GM19438 (cell line): ENCODE measurements around the gene C9orf152.

Experiments
- ATAC-seq: cut with Tn5 transposase; IDR thresholded peaks from one replicate; pipeline ENCODE4 v1.9.1; 2021; ENCODE audit warnings: low read depth; ENCODE audit not compliant: unreplicated experiment

The C9orf152 gene

GRCh38 chr9:110185806-110186205 is 22.2 kb downstream of the C9orf152 start:
- ATAC-seq = no peak

GRCh38 chr9:110183208-110184145 is 24.5 kb downstream of the C9orf152 start:
- peak; percentile 82 for ATAC-seq

GRCh38 chr9:110180511-110181434 is 27.2 kb downstream of the C9orf152 start:
- no peak for ATAC-seq

- no peak for ATAC-seq
Observed at GRCh38 chr9:110179734-110180133, 28.2 kb downstream of the C9orf152 start.

- no peak for ATAC-seq
Observed at GRCh38 chr9:110178281-110178680, 29.7 kb downstream of the C9orf152 start.

- ATAC-seq = no peak
Observed at GRCh38 chr9:110175275-110175968, 32.5 kb downstream of the C9orf152 start.

GRCh38 chr9:110173322-110173642 is 34.7 kb downstream of the C9orf152 start:
- no peak for ATAC-seq

- ATAC-seq = no peak
Observed at GRCh38 chr9:110170357-110171257, 37.4 kb downstream of the C9orf152 start.

GRCh38 chr9:110168486-110168885 is 39.5 kb downstream of the C9orf152 start:
- ATAC-seq = no peak

GRCh38 chr9:110161940-110162339 is 46.0 kb downstream of the C9orf152 start:
- ATAC-seq = no peak

- ATAC-seq = no peak
Observed at GRCh38 chr9:110160685-110161084, 47.3 kb downstream of the C9orf152 start.

- ATAC-seq = no peak
Observed at GRCh38 chr9:110160123-110160522, 47.8 kb downstream of the C9orf152 start.

GRCh38 chr9:110157823-110158664 is 49.9 kb downstream of the C9orf152 start:
- ATAC-seq = no peak

GRCh38 chr9:110156902-110157301 is 51.1 kb downstream of the C9orf152 start:
- peak; percentile 82 for ATAC-seq

- peak; percentile 26 for ATAC-seq
Observed at GRCh38 chr9:110156416-110156815, 51.5 kb downstream of the C9orf152 start.

- no peak for ATAC-seq
Observed at GRCh38 chr9:110155751-110156150, 52.2 kb downstream of the C9orf152 start.

- no peak for ATAC-seq
Observed at GRCh38 chr9:110153431-110153830, 54.5 kb downstream of the C9orf152 start.

- ATAC-seq = no peak
Observed at GRCh38 chr9:110152704-110153374, 55.1 kb downstream of the C9orf152 start.
